C4-2B (cell line): Measurements from ENCODE around the gene TM2D3.

Source experiments
- ZFX ChIP-seq: fragments of 450-650 bp; IDR thresholded peaks from 2 replicates; pipeline ENCODE4 v1.6.1; 2017
- TF ChIP-seq, protein P1 (sequence below): fragments of 450-650 bp; conservative IDR thresholded peaks from 2 replicates; pipeline ENCODE4 v1.5.1; 2017; ENCODE audit warnings: mild to moderate bottlenecking

DNA sequence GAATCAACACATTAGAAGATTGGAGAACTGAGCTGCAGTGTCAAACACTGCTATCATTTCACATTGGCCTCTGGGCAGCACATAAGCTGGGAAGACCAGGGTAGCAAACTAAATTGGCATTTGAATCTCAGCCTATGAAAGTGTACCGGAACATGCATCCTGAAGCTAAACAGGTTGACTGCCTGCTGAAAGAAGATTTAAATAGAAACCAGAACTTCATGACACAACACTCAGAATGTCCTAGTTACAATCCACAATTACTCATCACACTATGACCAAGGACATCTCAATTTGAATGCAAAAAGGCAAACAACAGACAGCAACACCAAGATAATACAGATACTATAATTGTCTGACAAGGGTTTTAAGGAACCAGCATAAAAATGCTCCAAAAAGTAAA is 26.2 kb downstream of the TM2D3 start:
- TF ChIP-seq, protein P1, sequence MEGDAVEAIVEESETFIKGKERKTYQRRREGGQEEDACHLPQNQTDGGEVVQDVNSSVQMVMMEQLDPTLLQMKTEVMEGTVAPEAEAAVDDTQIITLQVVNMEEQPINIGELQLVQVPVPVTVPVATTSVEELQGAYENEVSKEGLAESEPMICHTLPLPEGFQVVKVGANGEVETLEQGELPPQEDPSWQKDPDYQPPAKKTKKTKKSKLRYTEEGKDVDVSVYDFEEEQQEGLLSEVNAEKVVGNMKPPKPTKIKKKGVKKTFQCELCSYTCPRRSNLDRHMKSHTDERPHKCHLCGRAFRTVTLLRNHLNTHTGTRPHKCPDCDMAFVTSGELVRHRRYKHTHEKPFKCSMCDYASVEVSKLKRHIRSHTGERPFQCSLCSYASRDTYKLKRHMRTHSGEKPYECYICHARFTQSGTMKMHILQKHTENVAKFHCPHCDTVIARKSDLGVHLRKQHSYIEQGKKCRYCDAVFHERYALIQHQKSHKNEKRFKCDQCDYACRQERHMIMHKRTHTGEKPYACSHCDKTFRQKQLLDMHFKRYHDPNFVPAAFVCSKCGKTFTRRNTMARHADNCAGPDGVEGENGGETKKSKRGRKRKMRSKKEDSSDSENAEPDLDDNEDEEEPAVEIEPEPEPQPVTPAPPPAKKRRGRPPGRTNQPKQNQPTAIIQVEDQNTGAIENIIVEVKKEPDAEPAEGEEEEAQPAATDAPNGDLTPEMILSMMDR = no peak
- no peak for TF ChIP-seq ZFX
